ENCODE data around the gene ZNF749.
"Not testable (repeated sequence)": the region's sequence is repeated elsewhere in the genome, so short reads cannot be mapped to it uniquely, and the experiment has no call there.

The ZNF749 gene

GRCh38 chr19:57477191-57478008, 42.3 kb downstream of the ZNF749 start, which contains the start of gene ZNF772:
Gene ZNF772 (minus strand): TSS chr19:57477566. CDS start chr19:57477309, 257 bp downstream.
- Histone ChIP-seq H4K20me1 (ENCODE audit: insufficient read depth) (no peaks in the 10 kb centered on the region), H2AFZ (ENCODE audit: low read depth) (peak within 1 kb of the TSS; percentile 81), H3K9ac (peak within 1 kb of the TSS; percentile 52; the same call in 1 of the 2 replicates), H3K36me3 (ENCODE audit: insufficient read depth) (no peaks in the 10 kb centered on the region), H3K27me3 (ENCODE audit: insufficient read depth, low read depth) (no peaks in the 10 kb centered on the region), H3K4me3 (IDR thresholded peaks at IDR 0.05; ENCODE audit: insufficient read depth, low read depth, low read length) (no peak within 1 kb of the TSS), H3K27ac (peak within 1 kb of the TSS; percentile 52), H3K4me2 (peak within 1 kb of the TSS; percentile 36; the same call in 1 of the 2 replicates), H3K4me1 (ENCODE audit: low read depth, poor library complexity, severe bottlenecking) (peaks cover 5% of the 10 kb centered on the region), H3K79me2 (ENCODE audit: insufficient read depth, low read depth) (no peaks in the 10 kb centered on the region)
- peak; percentile 77 for TF ChIP-seq CTCF (conservative IDR thresholded peaks at IDR 0.05; ENCODE audit: low read depth, low read length)

DNA sequence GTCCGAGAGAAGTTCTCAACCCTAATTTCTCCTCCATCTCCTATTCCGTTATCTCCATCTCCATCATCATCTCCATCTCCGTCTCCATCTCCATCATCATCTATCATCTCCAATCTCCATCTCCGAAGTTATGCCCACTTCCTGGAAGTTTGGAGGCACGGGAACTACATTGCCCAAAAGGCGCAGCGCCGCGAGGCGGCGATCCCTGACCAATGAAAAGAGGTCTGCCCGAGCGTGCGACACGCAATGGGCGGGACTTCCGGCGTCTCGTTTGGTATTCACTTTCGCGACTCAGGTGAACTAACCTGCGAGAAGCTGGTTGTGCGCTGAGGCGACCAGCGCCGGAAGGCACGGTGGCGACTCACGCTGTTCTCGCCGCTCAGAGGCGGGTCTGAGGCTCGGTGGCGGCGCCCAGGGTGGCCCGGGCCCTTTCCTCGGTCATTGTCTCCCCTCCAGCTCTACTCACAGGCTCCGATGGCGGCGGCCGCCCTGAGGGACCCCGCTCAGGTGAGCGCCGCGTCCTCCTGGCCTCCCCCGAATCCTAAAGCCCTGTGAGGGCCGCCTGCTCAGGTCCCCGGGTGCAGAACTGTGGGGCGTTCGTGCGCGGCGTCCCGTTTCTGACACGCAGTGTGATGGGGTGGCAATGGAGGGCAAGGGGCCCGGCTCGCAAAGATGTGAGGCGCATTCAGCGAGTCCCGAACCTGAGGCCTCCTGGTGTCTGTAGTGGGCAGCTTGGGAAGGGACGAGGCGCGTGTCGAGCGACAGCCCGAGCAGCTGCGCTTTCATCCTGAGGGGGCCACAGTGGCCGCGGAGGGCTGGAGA, 52.6 kb downstream of the ZNF749 start, which contains the start of gene ZNF419:
ZNF419 (plus strand) TSS at position 274 of the 822 bp plus-strand sequence; CDS start at position 475, 201 bp downstream.
- not testable (repeated sequence) for H3K36me3 ChIP-seq (ENCODE audit: insufficient read depth); H3K27me3 ChIP-seq (ENCODE audit: insufficient read depth, low read depth); H4K20me1 ChIP-seq (ENCODE audit: insufficient read depth); H3K4me3 ChIP-seq (IDR thresholded peaks at IDR 0.05; ENCODE audit: insufficient read depth, low read depth, low read length); H3K79me2 ChIP-seq (ENCODE audit: insufficient read depth, low read depth); H3K4me1 ChIP-seq (ENCODE audit: low read depth, poor library complexity, severe bottlenecking); H3K27ac ChIP-seq
- Histone ChIP-seq H3K4me2 (peak within 1 kb of the TSS; percentile 47; the same call in 1 of the 2 replicates), H3K9ac (peak within 1 kb of the TSS; percentile 14; the same call in 1 of the 2 replicates), H2AFZ (ENCODE audit: low read depth) (peak within 1 kb of the TSS; percentile 78)

- not testable (repeated sequence) for H3K79me2 ChIP-seq (ENCODE audit: insufficient read depth, low read depth); H3K27me3 ChIP-seq (ENCODE audit: insufficient read depth, low read depth); H3K9ac ChIP-seq; H4K20me1 ChIP-seq (ENCODE audit: insufficient read depth); H3K4me3 ChIP-seq (IDR thresholded peaks at IDR 0.05; ENCODE audit: insufficient read depth, low read depth, low read length); H3K36me3 ChIP-seq (ENCODE audit: insufficient read depth); H2AFZ ChIP-seq (ENCODE audit: low read depth); H3K27ac ChIP-seq; H3K4me1 ChIP-seq (ENCODE audit: low read depth, poor library complexity, severe bottlenecking)
- H3K4me2 ChIP-seq = peak overlapping the region; percentile 47; the same call in 1 of the 2 replicates
Measured at GRCh38 chr19:57488299-57488644, 53.1 kb downstream of the ZNF749 start.

Data from KMS-11 (cell line).